Left lung (tissue), 10 donors: ENCODE data around the gene ATP11C. TPM values are rescaled to one million over a fixed set of nuclear protein-coding genes. Genes with fewer than 3 reads are reported as not detected.

Source experiments
- ATAC-seq: fragments of 200-7000 bp; cut with Tn5 transposase; one replicate; pipeline ENCODE4 v1.9.1; 2020; ENCODE audit warnings: moderate library complexity
- DNase-seq, 4 donors: peaks; one replicate each; pipeline ENCODE4 v3.0.0-alpha.2; 2013 to 2020
- H3K27ac ChIP-seq, 2 donors: fragments of 200-600 bp; sonication (generic) in 1 of 2; one replicate each; pipeline versions ENCODE4 v1.5.0 to v1.8.0; 2020 to 2021
- H3K27me3 ChIP-seq, 2 donors: fragments of 200-600 bp; sonication (generic) in 1 of 2; one replicate each; pipeline versions ENCODE4 v1.5.0 to v1.8.0; 2020 to 2021
- H3K36me3 ChIP-seq, 2 donors: fragments of 200-600 bp; sonication (generic) in 1 of 2; one replicate each; pipeline versions ENCODE4 v1.5.0 to v1.8.0; 2020 to 2021
- H3K4me1 ChIP-seq, 2 donors: fragments of 200-600 bp; one replicate each; pipeline ENCODE4 v1.8.0; 2021
- H3K4me3 ChIP-seq, 2 donors: fragments of 200-600 bp; sonication (generic) in 1 of 2; one replicate each; pipeline versions ENCODE4 v1.5.0 to v1.8.0; 2020 to 2021; ENCODE audit warnings: mild to moderate bottlenecking in 1 of 2
- H3K9me3 ChIP-seq, 2 donors: fragments of 200-600 bp; sonication (generic) in 1 of 2; one replicate each; pipeline versions ENCODE4 v1.5.0 to v1.8.0; 2020 to 2021
- intact Hi-C, 2 donors: fragments of 100-400 bp; cut with DNase I; formaldehyde crosslinking; loops; one replicate each; pipeline versions ENCODE4 v1.11.2 to v1.14.2; 2022
- polyA plus RNA-seq, 6 donors: library from polyadenylated mRNA; unstranded; fragments of 120-200 nt; gene quantifications; one replicate each; pipeline ENCODE4 v1.2.1, GENCODE V29; 2013; ENCODE audit not compliant: insufficient read length in 6 of 6
- total RNA-seq, 2 donors: library from RNA; stranded (reverse); fragmentation: NEBNext Ultra II Directional; extraction: Animal tissue kit (Norgen Biotek cat#: 25700); gene quantifications; one replicate each; pipeline ENCODE4 v1.2.1, GENCODE V29; 2021
- TF ChIP-seq, protein P1 (sequence below), 2 donors: fragments of 200-600 bp; sonication (generic) in 1 of 2; IDR thresholded peaks; one replicate each; pipeline versions ENCODE4 v1.5.0 to v1.8.0; 2021; ENCODE audit warnings: antibody characterized with exemption in 2 of 2
- donor health status: DM: no; HTN: yes; CAD: no.
- donor health status: DM: no; HTN: no; CAD: no.

Gene ATP11C
- total and polyA plus RNA-seq, 8 donors = 11.1 to 24.7 (median 23.1) TPM

DNA sequence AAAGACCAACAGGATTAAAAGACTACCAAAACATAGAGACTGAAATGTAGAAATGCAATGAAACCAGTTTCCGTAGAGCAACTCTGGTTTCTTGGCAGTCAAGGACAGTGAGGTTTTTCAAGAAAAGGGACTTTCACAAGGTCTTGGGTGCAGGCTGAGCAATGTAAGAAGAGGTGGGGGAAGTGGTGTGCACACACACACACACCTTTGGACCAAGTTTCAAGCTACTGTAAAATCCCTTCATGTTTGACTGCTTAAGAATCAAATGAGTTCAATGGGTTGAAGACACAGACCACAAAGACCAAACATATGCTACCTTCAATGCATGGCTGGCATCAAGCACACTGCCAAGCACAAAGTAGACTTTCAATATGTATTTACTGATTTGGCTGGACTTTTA is 207.1 kb downstream of the ATP11C start:
- no peak for ATAC-seq

DNA sequence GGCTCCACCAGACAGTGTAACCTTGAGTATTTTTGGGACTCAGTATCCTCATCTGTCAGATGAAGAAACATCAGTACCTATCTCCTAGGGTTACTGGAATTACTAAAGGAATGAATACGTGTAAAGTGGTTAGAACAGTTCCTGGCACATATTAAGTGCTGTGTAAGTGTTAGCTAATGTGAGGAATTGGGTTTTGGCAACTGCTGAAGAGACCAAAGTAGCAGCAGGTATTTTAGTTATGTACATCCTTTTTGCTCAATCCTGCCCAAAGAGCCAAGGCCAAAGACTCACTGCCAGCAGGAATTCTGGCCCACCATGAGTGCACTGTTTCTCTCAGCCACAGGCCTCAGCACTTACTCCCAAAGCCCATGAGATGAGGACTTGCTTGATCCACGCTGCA is 208.2 kb downstream of the ATP11C start:
- H3K9me3 ChIP-seq = no peaks in the 10 kb centered on the region
- ATAC-seq = no peak
- H3K36me3 ChIP-seq = no peaks in the 10 kb centered on the region
- intact Hi-C loops = no loop called here
- no peaks in the 10 kb centered on the region for H3K4me1 ChIP-seq
- H3K27ac ChIP-seq = no peak overlapping the region
- H3K4me3 ChIP-seq = no peak overlapping the region
- TF ChIP-seq, protein P1, sequence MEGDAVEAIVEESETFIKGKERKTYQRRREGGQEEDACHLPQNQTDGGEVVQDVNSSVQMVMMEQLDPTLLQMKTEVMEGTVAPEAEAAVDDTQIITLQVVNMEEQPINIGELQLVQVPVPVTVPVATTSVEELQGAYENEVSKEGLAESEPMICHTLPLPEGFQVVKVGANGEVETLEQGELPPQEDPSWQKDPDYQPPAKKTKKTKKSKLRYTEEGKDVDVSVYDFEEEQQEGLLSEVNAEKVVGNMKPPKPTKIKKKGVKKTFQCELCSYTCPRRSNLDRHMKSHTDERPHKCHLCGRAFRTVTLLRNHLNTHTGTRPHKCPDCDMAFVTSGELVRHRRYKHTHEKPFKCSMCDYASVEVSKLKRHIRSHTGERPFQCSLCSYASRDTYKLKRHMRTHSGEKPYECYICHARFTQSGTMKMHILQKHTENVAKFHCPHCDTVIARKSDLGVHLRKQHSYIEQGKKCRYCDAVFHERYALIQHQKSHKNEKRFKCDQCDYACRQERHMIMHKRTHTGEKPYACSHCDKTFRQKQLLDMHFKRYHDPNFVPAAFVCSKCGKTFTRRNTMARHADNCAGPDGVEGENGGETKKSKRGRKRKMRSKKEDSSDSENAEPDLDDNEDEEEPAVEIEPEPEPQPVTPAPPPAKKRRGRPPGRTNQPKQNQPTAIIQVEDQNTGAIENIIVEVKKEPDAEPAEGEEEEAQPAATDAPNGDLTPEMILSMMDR (IDR thresholded peaks at IDR 0.05) = no peak
- no peak for DNase-seq
- no peaks in the 10 kb centered on the region for H3K27me3 ChIP-seq

More for the DNA sequence above, 207.1 kb downstream of the ATP11C start:
- H3K27ac ChIP-seq = no peak overlapping the region
- H3K4me3 ChIP-seq = no peak overlapping the region
- H3K36me3 ChIP-seq = no peaks in the 10 kb centered on the region
- no peaks in the 10 kb centered on the region for H3K9me3 ChIP-seq
- no peaks in the 10 kb centered on the region for H3K4me1 ChIP-seq
- no peak for DNase-seq
- H3K27me3 ChIP-seq = no peaks in the 10 kb centered on the region
- intact Hi-C loops = no loop called here
- TF ChIP-seq, protein P1 (IDR thresholded peaks at IDR 0.05) = no peak

DNA sequence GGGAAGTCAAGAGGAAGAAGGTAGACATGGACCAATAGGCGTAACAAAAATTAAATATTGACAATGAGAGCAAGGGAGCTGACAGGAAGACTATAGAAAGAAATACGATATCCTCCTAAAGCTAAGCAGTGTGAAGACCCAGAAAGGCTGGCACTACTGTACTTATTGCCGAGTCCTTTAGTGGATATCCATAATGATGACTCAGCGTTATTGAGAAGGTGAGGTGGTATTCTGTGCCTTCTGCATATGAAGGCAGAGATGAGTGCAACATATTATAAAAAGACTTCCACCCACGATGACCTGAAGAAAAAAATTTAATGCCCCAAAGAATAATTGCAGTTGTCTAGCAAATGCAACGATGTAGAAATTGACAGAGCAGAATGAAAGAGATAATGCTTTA is 211.9 kb downstream of the ATP11C start:
- Histone ChIP-seq H3K4me1 (no peaks in the 10 kb centered on the region), H3K27me3 (no peaks in the 10 kb centered on the region), H3K36me3 (no peaks in the 10 kb centered on the region), H3K4me3 (no peak overlapping the region), H3K27ac (no peak overlapping the region), H3K9me3 (no peaks in the 10 kb centered on the region)
- DNase-seq (no peak), ATAC-seq (no peak)
- intact Hi-C loops = no loop called here
- TF ChIP-seq, protein P1 (IDR thresholded peaks at IDR 0.05) = no peak

- ATAC-seq (peak; percentile 38), DNase-seq (no peak)
- TF ChIP-seq, protein P1 (IDR thresholded peaks at IDR 0.05) = no peak
- H3K27me3 ChIP-seq = no peaks in the 10 kb centered on the region
- no peaks in the 10 kb centered on the region for H3K4me1 ChIP-seq
- H3K9me3 ChIP-seq = no peaks in the 10 kb centered on the region
- intact Hi-C loops = no loop called here
- no peak overlapping the region for H3K27ac ChIP-seq
- no peaks in the 10 kb centered on the region for H3K36me3 ChIP-seq
- H3K4me3 ChIP-seq = no peak overlapping the region
These were observed 212.7 kb downstream of the ATP11C start for GRCh38 chrX:139720136-139720535.

DNA sequence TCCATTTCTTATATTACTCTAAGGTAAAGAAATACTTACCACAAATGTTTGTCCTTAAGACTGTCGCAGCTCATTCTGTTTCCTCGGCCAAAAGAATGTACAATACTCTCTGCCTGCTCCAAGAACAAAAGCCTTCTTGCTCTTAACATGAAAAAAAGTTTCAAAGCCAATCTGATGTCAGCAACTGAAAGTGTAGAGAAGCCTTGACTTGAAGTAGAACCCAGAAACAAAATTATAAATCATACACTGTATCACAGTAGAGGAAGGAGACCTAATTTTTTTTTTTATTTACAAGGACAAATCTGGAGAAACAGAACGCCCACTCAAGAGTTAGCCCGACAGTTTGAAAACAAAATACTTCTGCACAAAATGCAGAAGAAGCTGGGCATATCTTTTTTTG is 224.8 kb downstream of the ATP11C start, which contains the start of gene MCF2:
MCF2 (minus strand) TSS at position 101 of the 400 bp plus-strand sequence. CDS start 56,423 bp downstream, outside the sequence.
- no peak within 1 kb of the TSS for H3K27ac ChIP-seq
- intact Hi-C loops = no loop called here
- H3K9me3 ChIP-seq = no peaks in the 10 kb centered on the region
- TF ChIP-seq, protein P1 (IDR thresholded peaks at IDR 0.05) = no peak
- no peak within 1 kb of the TSS for H3K4me3 ChIP-seq
- no peaks in the 10 kb centered on the region for H3K36me3 ChIP-seq
- H3K4me1 ChIP-seq = no peaks in the 10 kb centered on the region
- no peaks in the 10 kb centered on the region for H3K27me3 ChIP-seq
- DNase-seq (no peak), ATAC-seq (no peak)
